DOHH2 (cell line): ENCODE measurements around the gene RILPL1.
A peak's percentile ranks its signal among the peaks of the same experiment; 100 is the strongest.
"Not testable (repeated sequence)": the region's sequence is repeated elsewhere in the genome, so short reads cannot be mapped to it uniquely, and the experiment has no call there.

ENCODE experiments used
- H3F3A ChIP-seq: fragments of 200-600 bp; sonication (generic), shearing (Covaris generic); 2 replicates; pipeline ENCODE4 v1.6.0; 2016; ENCODE audit warnings: antibody characterized with exemption, mild to moderate bottlenecking; ENCODE audit not compliant: control insufficient read depth, insufficient read depth
- H3K27ac ChIP-seq: fragments of 200-600 bp; sonication (generic); 2 replicates; pipeline ENCODE4 v1.5.1; 2014; ENCODE audit warnings: low read depth, mild to moderate bottlenecking, low read length, moderate library complexity
- H3K27me3 ChIP-seq: fragments of 200-600 bp; sonication (generic); 2 replicates; pipeline ENCODE4 v1.6.1; 2014; ENCODE audit warnings: mild to moderate bottlenecking, low read length, mixed read lengths; ENCODE audit not compliant: control insufficient read depth
- H3K36me3 ChIP-seq: fragments of 200-600 bp; sonication (generic); 2 replicates; pipeline ENCODE4 v1.6.1; 2014; ENCODE audit warnings: mild to moderate bottlenecking, low read length, moderate library complexity, mixed read lengths; ENCODE audit not compliant: control insufficient read depth
- H3K4me1 ChIP-seq: fragments of 200-600 bp; sonication (generic); 2 replicates; pipeline ENCODE4 v1.6.1; 2014; ENCODE audit warnings: mild to moderate bottlenecking, low read length, mixed read lengths; ENCODE audit not compliant: control insufficient read depth
- H3K4me2 ChIP-seq: fragments of 200-600 bp; sonication (generic); 2 replicates; pipeline ENCODE4 v1.6.0; 2014; ENCODE audit warnings: mild to moderate bottlenecking, low read length, moderate library complexity
- H3K4me3 ChIP-seq: fragments of 200-600 bp; sonication (generic); 2 replicates; pipeline ENCODE4 v1.5.1; 2014; ENCODE audit warnings: mild to moderate bottlenecking, low read length, mixed read lengths
- H3K79me2 ChIP-seq: fragments of 200-600 bp; sonication (generic); 2 replicates; pipeline ENCODE4 v1.6.1; 2014; ENCODE audit warnings: mild to moderate bottlenecking, low read length, mixed read lengths; ENCODE audit not compliant: control insufficient read depth
- H3K9me2 ChIP-seq: fragments of 200-600 bp; sonication (generic); replicated peaks from 2 replicates; pipeline ENCODE4 v1.6.1; 2014; ENCODE audit warnings: mild to moderate bottlenecking, low read length, mixed read lengths; ENCODE audit not compliant: control insufficient read depth
- H3K9me3 ChIP-seq: fragments of 200-600 bp; sonication (generic); 2 replicates; pipeline ENCODE4 v1.6.1; 2014; ENCODE audit warnings: antibody characterized with exemption, low read length, mixed read lengths; ENCODE audit not compliant: control insufficient read depth, insufficient read depth
- H4K20me1 ChIP-seq: fragments of 200-600 bp; sonication (generic); 2 replicates; pipeline ENCODE4 v1.6.0; 2014; ENCODE audit warnings: low read depth, mild to moderate bottlenecking, antibody characterized with exemption, low read length, moderate library complexity; ENCODE audit not compliant: control insufficient read depth, insufficient read depth
- CTCF ChIP-seq: fragments of 200-600 bp; sonication (generic); IDR thresholded peaks from one replicate; pipeline ENCODE4 v1.5.1; 2014; ENCODE audit warnings: antibody characterized with exemption, mild to moderate bottlenecking, low read depth, low read length; ENCODE audit not compliant: poor library complexity, severe bottlenecking
- EZH2phosphoT487 ChIP-seq: fragments of 200-600 bp; sonication (generic); IDR thresholded peaks from 2 replicates; pipeline ENCODE4 v1.6.1; 2017; ENCODE audit warnings: borderline replicate concordance, mild to moderate bottlenecking, antibody characterized with exemption, low read length, moderate library complexity, mixed read lengths

Gene RILPL1

GRCh38 chr12:123533672-123534643, at the start of gene RILPL1:
Gene RILPL1 (minus strand): TSS chr12:123533719. CDS start chr12:123533482, 237 bp downstream.
- Histone ChIP-seq H3K4me1 (peaks cover 23% of the 10 kb centered on the region), H3F3A (0 out of 2 replicates have a peak, but pooled peaks cover 2% of the 10 kb centered on the region), H3K9me3 (no peaks in the 10 kb centered on the region), H3K27me3 (peaks cover 12% of the 10 kb centered on the region), H3K27ac (no peak within 1 kb of the TSS), H3K4me2 (peak within 1 kb of the TSS; percentile 65), H3K36me3 (no peaks in the 10 kb centered on the region), H3K79me2 (no peaks in the 10 kb centered on the region), H3K4me3 (peak within 1 kb of the TSS; percentile 66), H3K9me2 (no peaks in the 10 kb centered on the region), H4K20me1 (peaks cover 3% of the 10 kb centered on the region; the same call in 1 of the 2 replicates)
- TF ChIP-seq CTCF (no peak), EZH2phosphoT487 (no peak)

- no peak for TF ChIP-seq EZH2phosphoT487
- no peak for TF ChIP-seq CTCF
- Histone ChIP-seq H3F3A (0 out of 2 replicates have a peak, but pooled peaks cover 3% of the 10 kb centered on the region), H3K9me2 (no peaks in the 10 kb centered on the region), H3K4me1 (peaks cover 18% of the 10 kb centered on the region), H3K4me3 (no peak overlapping the region), H3K27me3 (no peaks in the 10 kb centered on the region), H3K36me3 (peaks cover 17% of the 10 kb centered on the region), H3K79me2 (peaks cover 36% of the 10 kb centered on the region), H3K4me2 (no peak overlapping the region), H3K9me3 (no peaks in the 10 kb centered on the region), H4K20me1 (peaks cover 6% of the 10 kb centered on the region), H3K27ac (no peak overlapping the region)
Observed at GRCh38 chr12:123580772-123581171, 47.3 kb upstream of the RILPL1 start.

- not testable (repeated sequence) for H3K9me3 ChIP-seq, H4K20me1 ChIP-seq, H3K9me2 ChIP-seq, H3K4me2 ChIP-seq, H3K27me3 ChIP-seq, H3K4me3 ChIP-seq, H3K36me3 ChIP-seq, H3K27ac ChIP-seq, H3F3A ChIP-seq
- peaks cover 12% of the 10 kb centered on the region for H3K4me1 ChIP-seq
- H3K79me2 ChIP-seq: peaks cover 17% of the 10 kb centered on the region
Observed at GRCh38 chr12:123578829-123579228, 45.3 kb upstream of the RILPL1 start.

- H3K4me1 ChIP-seq: peaks cover 12% of the 10 kb centered on the region
- H3K4me2 ChIP-seq: no peak overlapping the region
- TF ChIP-seq CTCF: no peak
- no peak for TF ChIP-seq EZH2phosphoT487
- H3K27me3 ChIP-seq: no peaks in the 10 kb centered on the region
- H3K9me3 ChIP-seq: no peaks in the 10 kb centered on the region
- no peaks in the 10 kb centered on the region for H4K20me1 ChIP-seq
- 0 out of 2 replicates have a peak, but pooled peaks cover 3% of the 10 kb centered on the region for H3F3A ChIP-seq
- H3K36me3 ChIP-seq: no peaks in the 10 kb centered on the region
- no peaks in the 10 kb centered on the region for H3K9me2 ChIP-seq
- H3K4me3 ChIP-seq: no peak overlapping the region
- no peak overlapping the region for H3K27ac ChIP-seq
- H3K79me2 ChIP-seq: peaks cover 11% of the 10 kb centered on the region
Observed at GRCh38 chr12:123578243-123578642, 44.7 kb upstream of the RILPL1 start.
